Coronary artery (tissue), 2 donors: ENCODE measurements around the gene ST14.
A peak's percentile ranks its signal among the peaks of the same experiment; 100 is the strongest.

ENCODE experiments used
- DNase-seq: peaks from one replicate; pipeline ENCODE4 v3.0.0-alpha.2; 2017; ENCODE audit warnings: low spot score
- H3K27ac ChIP-seq, 2 donors: fragments of 200-600 bp; sonication (generic); one replicate each; pipeline ENCODE4 v1.5.1; 2016 to 2019
- H3K4me3 ChIP-seq: fragments of 200-600 bp; sonication (generic); 2 replicates; pipeline ENCODE4 v1.5.1; 2016; ENCODE audit warnings: mild to moderate bottlenecking, moderate library complexity
- TF ChIP-seq, protein P1 (sequence below): fragments of 200-600 bp; sonication (generic); IDR thresholded peaks from one replicate; pipeline ENCODE4 v1.5.1; 2019; ENCODE audit warnings: antibody characterized with exemption

The ST14 gene

DNA sequence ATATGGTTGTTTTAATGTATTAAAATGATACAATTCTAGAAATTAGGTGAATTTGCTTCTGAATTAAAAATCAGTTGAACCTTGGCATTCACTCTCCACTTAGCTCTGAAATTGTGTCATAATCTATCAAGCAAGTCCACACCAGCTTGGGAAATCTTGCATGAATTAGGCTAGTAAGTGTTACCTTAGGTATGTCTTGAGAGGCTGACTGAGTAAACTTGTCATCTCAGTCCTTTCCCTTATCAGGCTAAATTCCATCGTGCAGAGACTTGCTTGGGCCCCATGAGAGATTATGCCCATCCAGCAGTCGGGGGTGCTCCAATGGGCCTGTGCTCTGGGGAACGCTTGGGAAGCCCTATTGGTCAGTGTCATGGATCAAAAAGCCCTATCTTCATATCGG lies 33.9 kb upstream of the ST14 start:
- no peak overlapping the region for H3K27ac ChIP-seq
- TF ChIP-seq, protein P1, sequence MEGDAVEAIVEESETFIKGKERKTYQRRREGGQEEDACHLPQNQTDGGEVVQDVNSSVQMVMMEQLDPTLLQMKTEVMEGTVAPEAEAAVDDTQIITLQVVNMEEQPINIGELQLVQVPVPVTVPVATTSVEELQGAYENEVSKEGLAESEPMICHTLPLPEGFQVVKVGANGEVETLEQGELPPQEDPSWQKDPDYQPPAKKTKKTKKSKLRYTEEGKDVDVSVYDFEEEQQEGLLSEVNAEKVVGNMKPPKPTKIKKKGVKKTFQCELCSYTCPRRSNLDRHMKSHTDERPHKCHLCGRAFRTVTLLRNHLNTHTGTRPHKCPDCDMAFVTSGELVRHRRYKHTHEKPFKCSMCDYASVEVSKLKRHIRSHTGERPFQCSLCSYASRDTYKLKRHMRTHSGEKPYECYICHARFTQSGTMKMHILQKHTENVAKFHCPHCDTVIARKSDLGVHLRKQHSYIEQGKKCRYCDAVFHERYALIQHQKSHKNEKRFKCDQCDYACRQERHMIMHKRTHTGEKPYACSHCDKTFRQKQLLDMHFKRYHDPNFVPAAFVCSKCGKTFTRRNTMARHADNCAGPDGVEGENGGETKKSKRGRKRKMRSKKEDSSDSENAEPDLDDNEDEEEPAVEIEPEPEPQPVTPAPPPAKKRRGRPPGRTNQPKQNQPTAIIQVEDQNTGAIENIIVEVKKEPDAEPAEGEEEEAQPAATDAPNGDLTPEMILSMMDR: no peak
- DNase-seq: no peak
- H3K4me3 ChIP-seq: no peak overlapping the region

GRCh38 chr11:130126516-130126915 lies 33.1 kb upstream of the ST14 start:
- no peak for DNase-seq
- H3K27ac ChIP-seq: no peak overlapping the region
- TF ChIP-seq, protein P1: no peak
- H3K4me3 ChIP-seq: no peak overlapping the region

DNA sequence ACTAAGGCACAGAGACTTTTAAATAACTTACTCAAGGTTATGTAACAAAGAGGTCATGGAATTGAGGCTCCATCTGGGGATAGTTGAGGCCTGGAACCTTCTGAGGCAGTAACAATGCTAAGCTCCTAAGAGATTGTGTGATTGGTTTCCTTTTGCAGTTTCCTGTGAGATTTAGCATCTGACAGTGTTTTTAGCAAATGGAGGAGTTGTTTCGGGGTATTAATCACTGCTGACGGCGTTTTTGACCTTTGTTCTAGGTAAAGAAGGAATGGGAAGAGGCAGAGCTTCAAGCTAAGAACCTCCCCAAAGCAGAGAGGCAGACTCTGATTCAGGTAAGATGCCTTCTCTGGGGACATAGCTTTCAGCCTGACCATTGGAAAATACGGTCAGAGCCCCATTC lies 32.1 kb upstream of the ST14 start:
- TF ChIP-seq, protein P1: no peak
- DNase-seq: no peak
- H3K27ac ChIP-seq: no peak overlapping the region
- no peak overlapping the region for H3K4me3 ChIP-seq

- no peak for DNase-seq
- TF ChIP-seq, protein P1: no peak
- Histone ChIP-seq H3K4me3 (no peak overlapping the region), H3K27ac (no peak overlapping the region)
Observed at GRCh38 chr11:130128626-130129025, 31.0 kb upstream of the ST14 start.

DNA sequence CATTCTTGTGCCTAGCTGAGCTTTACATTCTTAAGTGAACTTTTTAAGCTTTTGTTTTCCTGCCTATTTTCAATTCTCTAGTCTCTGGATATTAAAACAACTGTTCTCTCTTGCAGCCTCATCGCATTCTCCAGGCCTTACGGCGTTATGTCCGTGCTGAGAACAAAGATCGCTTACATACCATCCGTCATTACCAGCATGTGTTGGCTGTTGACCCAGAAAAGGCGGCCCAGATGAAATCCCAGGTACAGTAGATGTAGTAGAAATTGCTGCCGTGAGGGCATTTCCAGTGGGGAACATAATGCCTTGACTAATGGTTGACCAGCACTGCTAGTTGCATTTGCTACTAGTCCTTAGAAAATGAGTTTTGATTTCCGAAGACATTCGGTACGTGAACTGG lies 29.7 kb upstream of the ST14 start:
- TF ChIP-seq, protein P1: no peak
- no peak overlapping the region for H3K4me3 ChIP-seq
- no peak for DNase-seq
- no peak overlapping the region for H3K27ac ChIP-seq

- no peak for DNase-seq
- no peak overlapping the region for H3K27ac ChIP-seq
- no peak overlapping the region for H3K4me3 ChIP-seq
- TF ChIP-seq, protein P1: peak; percentile 64
Observed at GRCh38 chr11:130131961-130132850, 27.4 kb upstream of the ST14 start.

GRCh38 chr11:130133716-130134115 lies 25.9 kb upstream of the ST14 start:
- no peak overlapping the region for H3K4me3 ChIP-seq
- TF ChIP-seq, protein P1: no peak
- DNase-seq: no peak
- no peak overlapping the region for H3K27ac ChIP-seq
